Measurements from ENCODE around the gene ZFHX2.

ZFHX2 gene

DNA sequence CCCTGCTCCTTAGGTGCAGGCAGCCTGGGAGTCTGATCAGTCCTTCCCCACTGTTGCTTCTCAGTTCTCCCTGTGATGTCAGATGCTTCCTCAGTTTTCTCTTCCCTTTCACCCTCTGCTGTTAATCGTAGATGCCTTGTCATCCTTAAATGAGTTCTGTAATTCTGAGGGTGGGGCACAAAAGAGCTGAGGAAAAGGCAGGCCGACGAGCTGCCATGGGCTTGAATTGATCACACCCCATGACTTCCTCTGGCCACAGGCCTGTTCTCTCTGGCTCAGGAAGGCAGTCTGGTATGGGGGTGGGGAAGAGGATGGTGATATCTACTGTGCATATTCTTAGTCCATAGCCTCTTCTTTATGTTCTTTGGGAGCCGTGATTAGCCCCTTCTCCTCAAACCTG, 21.3 kb upstream of the ZFHX2 start:
- DNase-seq (ENCODE audit: low read depth) = no peak

- no peak for DNase-seq (ENCODE audit: low read depth)
Measured at GRCh38 chr14:23572524-23572828, 20.9 kb upstream of the ZFHX2 start.

DNA sequence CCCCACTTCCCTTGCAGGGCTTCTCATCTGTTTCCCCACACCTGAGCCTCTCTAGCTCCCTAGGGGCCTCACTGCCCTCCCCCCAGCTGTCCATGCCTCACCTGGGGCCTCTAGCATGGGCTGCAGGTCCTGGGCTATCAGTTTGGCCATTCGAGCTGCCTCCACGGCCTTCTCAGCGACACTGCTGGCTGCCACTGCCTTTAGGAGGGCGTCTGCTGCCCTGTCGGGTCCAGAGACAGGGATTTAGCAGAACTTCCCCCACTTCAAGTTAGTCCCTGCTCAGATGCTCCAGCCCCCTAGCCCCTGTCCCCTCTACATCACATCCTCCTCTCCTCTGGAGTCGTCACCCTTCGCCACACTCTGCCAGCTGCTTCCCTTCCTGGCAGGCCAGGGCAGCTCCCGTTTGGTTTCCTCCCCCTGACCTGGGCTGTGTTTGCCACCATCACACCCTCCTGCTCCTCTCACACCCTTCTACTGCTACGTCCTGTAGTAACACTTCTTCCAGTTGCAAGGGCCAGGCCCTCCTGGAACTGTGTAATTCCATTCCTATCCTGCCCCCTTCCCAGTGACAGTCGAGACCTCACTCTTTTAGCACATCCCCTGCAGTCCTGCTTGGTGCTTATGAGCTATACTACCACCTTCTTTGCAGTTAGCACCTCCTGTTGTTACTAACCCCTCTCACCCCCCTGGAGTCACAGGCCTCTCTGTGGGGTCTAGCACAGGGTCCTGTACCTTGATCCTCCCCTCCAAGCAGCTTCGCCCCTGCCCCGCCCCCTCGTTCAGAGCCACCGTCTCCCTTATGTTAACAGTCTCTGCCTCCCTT, 20.3 kb upstream of the ZFHX2 start:
- DNase-seq (ENCODE audit: low read depth) = no peak

DNA sequence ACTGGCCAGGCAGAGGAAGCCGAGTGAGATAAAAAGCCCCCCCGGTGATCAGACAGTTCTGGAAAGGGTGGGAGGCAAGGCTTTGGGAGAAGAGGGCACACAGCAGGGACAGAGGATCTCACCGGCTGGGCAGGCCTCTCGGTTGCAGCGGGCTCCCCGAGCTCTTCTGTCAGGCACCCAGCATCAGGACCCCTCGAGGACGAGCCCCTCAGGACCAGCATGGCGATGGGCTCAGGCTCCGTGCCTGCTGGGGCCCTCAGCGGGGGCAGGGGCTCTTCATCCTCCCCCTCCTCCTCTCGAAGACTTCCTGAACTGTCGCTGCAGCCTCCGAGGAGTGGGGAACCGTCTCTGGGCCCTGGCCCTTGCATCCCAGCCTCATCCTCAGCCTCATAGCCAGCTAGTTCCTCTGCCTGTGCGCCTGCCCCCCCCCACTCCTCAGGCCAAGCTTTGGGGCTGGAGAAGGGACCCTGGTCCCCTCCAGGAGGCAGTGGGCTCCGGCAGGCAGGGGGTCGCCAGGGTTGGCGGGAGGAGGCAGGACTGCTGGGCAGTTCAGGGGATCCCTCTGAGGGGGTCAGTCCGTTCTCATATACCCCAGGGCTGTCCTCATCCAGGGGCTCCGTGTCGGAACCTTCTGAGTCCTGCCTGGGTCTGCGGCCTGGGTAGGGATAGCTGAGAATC, 19.4 kb upstream of the ZFHX2 start:
- DNase-seq (ENCODE audit: low read depth) = no peak

DNA sequence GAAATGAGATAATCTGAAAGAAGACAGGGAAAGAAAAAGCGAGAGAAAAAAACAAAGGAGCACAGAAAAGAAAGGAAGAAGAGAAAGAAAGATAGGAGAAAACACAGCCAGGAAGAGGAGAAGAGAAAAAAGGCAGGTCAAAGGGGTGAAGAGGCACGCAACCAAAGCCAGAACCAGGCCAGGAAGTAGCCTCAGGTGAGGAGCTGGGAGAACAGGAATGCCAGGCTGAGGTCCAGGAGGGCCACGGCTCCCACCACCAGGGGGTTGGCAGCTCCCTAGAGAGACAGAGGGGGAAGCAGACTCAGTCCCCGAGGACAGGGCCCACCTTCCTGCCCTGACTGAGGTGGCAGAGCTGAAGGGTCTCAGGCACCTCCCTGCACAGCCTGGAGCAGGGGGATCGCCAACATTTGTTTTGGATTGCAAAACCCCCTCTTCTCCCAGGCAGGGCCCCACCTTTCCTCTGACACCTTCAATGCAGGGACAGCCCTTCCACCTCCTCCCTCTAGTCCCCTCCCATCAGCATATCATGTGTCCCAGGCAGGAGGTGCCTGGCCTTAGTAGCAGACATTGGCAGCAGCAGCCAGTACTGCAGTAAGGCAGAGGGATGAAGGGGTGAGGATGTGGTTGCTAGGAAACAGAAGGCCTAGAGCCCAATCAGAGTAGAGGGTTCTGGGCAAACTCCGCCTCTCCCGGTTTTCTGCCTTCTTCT, 18.0 kb upstream of the ZFHX2 start:
- DNase-seq (ENCODE audit: low read depth) = no peak

DNA sequence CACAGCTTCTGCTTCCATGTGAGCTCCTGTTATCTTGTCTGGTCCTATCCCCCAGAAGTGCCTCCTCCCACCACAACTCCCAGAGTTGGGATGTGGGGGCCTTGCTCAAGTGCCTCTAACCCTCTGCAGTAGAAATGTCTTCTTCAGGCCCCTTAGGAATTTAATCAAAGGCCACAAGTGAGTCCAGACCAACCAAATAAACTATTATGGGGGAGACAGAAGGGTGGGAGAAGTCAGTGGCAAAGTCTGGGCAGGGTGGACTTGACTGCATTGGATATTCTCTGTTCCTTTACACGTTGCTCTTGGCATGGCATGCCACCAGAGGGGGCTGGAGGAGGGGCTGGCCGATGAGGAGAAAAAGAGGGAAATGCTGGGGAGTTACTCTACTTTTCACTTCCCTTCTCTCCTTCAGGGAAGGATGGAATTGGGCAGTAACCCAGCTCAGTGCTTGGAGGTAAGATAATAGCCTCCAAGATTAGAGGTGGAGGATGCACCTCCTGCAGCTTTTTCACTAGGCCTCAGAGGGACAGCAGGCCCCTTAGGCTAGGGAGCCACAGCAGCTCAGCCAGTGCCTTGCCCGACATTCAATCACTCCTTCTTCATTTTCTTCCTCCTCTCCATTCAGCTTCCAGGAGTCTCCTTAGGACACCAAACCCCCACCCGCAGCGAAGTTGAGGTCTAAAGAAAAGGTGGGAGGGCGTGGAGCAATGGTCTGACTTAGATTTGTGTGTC, 17.2 kb upstream of the ZFHX2 start:
- no peak for DNase-seq (ENCODE audit: low read depth)

- DNase-seq (ENCODE audit: low read depth) = no peak
Measured at GRCh38 chr14:23568021-23568599, 16.5 kb upstream of the ZFHX2 start.

- no peak for DNase-seq (ENCODE audit: low read depth)
Measured at GRCh38 chr14:23567186-23568020, 15.8 kb upstream of the ZFHX2 start, which contains the start of gene AP1G2. Gene AP1G2 (minus strand): TSS chr14:23567791. CDS start chr14:23567314, 477 bp downstream.

- DNase-seq (ENCODE audit: low read depth) = no peak
Measured at GRCh38 chr14:23566778-23567185, 15.2 kb upstream of the ZFHX2 start.

DNA sequence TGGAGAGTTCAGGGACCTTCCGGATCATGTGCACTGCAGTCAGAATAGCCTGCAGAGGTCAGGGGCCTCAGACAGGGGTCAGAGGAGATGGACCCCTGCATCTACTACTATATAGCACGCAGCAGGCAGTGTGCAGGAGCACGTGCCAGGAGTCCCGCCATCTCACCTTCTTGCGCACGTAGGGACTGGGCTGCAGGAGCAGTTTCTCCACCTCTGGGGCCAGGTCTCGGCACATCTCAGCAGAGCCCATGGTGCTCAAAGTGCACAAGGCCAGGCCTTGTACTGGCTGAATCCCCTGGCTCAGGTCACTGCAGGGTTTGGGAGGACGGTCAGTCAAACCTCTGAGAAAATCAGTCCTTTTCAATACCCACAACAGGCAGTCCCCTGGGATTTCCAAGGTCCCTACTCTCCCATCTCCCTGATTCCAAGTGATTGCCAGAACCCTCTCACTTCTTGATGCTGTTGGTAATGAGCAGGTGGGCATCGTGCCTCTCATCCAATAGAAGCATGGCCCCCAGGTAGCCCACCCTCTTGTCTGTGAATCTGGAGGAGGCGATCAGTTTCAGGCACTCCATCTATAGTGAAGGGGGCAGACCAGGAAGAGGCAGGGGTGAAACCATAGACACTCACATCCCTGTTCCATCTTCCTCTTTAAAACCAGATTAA, 14.7 kb upstream of the ZFHX2 start:
- DNase-seq (ENCODE audit: low read depth) = no peak

- no peak for DNase-seq (ENCODE audit: low read depth)
Measured at GRCh38 chr14:23565626-23566025, 14.1 kb upstream of the ZFHX2 start.

DNA sequence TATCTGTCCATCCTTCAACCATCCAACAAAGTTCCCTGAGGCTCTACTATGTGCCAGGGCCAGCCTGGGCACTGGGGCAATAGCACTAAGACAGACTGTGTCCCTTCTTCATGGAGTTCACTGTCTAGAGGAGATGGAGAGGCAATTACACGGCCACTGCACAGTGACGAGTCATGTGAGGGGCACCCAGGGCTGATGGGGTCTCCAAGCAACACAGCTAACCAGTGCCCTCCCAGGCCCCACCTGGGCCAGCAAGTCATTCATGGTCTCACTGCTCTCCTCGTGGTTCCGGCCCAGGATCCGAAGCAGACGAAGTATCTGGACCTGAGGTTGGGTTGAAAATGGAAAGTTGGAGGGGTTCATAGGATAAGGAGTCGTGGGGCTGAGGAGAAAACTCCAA, 13.3 kb upstream of the ZFHX2 start:
- no peak for DNase-seq (ENCODE audit: low read depth)

- DNase-seq (ENCODE audit: low read depth) = no peak
Measured at GRCh38 chr14:23564181-23564812, 12.7 kb upstream of the ZFHX2 start.

- no peak for DNase-seq (ENCODE audit: low read depth)
Measured at GRCh38 chr14:23563473-23564180, 12.1 kb upstream of the ZFHX2 start.

GRCh38 chr14:23562822-23563472, 11.4 kb upstream of the ZFHX2 start:
- DNase-seq (ENCODE audit: low read depth) = no peak

DNA sequence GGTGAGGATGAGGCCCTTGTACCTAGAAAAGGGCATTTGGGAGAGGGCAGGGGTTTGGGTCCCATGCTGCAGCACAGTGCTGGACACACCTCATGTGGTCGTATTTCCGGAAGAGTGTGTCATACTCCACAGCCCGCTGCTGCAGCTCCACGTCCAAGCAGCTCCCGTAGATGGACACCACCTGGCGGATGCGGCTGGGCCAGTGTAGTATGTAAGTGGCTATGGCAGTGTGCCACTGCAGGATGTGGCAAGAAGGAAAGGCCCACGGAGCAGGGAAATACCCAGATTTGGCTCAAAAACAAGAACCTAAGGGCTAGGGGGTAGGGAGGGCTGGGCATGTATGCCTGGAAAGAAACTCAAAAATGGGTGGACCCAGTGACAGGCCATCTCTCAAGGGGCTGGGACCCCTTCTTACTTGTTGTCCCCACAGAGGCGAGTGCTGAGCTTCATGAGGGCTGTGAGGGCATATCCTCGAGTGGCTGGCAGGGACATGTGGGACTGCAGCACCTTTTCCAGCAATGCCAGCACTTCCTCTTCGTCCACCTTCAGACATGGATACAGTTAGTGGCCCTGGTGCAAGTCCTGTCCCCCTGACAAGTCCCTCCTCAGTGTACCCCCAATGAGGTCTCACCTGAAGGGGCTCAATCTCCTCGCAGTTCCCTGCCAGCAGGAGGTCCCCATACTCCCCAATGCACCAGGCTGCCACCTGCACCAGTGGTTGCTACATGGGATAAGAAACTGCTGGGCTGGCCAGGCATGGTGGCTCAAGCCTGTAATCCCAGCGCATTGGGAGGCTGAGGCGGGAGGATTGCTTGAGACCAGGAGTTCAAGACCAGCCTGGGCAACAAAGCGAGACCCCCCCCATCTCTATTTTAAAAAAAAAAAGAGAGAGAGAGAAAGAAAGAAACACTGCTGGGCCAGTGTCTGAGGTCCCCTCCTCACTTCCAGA, 10.6 kb upstream of the ZFHX2 start:
- DNase-seq (ENCODE audit: low read depth) = no peak

DNA sequence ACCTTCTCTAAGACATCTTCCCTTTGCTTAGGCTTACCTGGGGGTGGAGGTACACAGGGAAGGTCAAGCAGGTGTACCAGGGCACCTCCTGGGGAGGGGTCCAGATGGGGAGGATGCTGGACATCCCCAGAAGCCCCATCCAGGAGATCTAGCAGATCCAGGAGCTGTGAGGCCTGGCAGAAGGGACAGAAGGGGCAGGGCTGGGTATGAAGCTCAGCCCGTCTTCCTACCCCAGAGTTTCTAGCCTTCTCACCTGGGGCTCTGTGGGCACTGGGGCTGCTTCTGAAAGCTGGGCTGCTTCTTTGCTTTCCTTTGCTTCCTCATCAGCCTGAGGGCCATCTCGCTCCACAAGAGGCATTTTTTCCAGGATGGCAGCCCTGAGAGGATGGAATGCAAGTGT, 9.7 kb upstream of the ZFHX2 start:
- DNase-seq (ENCODE audit: low read depth) = no peak
